Effector CD8-positive, alpha-beta T cell (primary cell): ENCODE measurements around the gene PPP1R14D.

Experiments used
- DNase-seq: peaks from one replicate; lab custom pipeline; 2025; lab: John Stamatoyannopoulos, UW

PPP1R14D gene

DNA sequence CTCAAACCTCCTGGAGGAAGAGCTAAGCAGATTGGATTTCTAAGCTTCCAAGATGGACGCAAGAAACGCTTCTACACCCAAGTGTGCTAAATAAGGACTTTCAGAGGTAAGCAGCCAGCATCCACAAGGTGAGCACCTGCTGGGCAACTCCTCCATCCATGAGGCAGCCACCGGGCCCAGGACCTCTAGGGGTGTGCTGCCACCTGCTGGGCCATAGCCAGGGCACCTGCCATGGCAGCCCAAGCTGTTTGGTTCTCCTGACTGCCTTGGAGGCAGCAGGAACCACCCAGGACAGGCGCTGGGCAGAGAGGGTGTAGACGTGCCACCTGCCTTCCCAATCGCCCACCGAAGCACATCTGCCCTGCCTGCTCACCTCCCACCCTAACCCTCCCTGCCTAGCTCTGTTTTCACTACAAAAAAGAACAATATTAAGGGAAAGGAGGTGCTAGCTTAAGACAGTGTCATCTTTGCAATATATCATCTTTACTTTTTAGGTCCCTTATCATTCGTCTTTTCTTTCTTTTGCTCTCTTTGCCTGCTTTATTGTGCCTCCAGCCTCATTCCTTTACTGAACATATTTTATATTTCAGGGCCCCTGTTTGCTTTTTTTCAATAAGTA lies 45.8 kb downstream of the PPP1R14D start:
- DNase-seq, result peak; percentile 66

DNA sequence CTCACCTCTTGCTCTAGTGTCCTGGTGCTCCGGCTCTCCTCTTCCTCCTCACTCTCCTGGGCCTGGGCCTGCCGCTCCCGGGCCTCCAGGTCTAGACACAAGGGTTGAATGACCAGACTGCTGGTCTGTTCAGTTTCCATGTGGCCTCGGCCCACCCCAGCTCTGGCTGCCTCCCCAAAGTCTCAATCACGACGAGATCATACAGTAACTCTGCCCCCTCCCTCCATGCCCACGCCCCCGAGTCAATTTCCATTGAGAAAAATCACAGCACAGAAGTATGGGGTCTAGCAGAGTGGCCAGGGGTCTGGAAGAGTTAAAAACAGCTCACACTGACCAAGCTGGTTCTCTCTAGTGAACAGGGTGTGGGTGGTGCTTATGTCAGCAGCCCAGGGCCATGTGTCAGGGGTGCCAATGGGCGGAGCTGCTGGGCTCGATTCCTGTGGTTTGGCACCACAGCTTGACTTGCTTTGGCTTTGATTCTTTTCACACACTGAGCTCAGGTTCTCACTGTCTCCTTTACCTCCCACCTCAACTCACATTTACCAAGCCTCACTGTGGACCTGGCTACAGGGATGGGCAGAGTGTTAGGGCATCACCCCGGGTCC lies 51.9 kb downstream of the PPP1R14D start:
- DNase-seq, result no peak

DNA sequence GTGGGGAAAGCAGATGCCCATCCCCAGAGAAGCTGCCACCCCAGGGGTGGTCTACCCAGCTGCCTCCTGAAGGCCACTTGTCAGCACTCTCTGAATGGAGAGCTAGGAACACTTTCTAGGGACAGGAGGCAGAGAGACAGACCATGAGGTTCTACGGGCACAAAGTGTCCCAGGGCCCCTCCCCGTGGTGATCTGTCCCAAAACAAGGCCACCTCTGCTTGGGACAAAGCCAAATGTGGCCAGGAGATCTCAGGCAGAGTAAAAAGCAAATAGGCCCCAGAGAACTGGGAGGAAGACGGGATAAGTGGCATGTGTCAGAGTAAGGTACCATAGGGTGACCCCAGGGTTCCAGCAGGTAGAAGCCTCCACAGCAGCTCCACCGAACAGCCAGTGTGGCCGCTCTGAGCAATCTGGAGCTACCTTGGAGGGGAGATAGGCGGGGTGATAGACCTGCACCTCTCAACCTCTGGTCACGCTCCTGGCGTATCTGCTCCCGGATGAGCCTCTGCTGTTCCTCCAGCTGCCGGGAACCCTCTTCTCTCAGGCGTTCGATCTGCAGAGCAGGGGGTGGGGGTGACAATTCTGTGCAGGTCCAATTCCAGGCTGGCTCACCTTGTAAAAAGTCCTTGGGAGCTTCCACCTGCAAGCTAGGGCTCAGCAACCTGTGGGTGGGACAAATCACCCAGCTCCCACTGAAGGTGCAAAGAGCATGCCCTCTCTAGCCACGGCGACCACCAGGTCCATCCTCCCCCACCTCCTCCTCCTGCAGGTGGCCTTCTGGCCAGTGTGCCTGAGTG lies 52.6 kb downstream of the PPP1R14D start:
- DNase-seq, result no peak

DNA sequence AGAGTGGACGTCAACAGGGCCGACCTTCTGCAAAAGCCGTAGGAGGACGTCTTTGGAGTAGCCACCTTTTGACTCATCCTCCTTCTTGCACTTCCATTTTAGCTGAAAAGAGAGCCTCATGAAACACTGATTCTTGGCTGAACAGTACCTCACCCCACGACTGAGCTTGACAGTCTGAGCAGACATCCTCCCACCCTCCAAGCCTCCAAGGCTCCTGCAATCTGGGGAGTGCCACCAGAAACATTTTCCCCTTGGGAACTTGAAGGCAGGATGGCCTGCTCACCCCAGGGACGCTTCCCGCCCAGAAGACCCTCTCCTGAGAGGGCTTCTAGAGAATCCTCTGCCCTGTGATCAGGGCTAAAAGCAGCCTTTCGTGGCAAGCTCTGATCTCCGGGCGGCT lies 53.5 kb downstream of the PPP1R14D start:
- no peak for DNase-seq

DNA sequence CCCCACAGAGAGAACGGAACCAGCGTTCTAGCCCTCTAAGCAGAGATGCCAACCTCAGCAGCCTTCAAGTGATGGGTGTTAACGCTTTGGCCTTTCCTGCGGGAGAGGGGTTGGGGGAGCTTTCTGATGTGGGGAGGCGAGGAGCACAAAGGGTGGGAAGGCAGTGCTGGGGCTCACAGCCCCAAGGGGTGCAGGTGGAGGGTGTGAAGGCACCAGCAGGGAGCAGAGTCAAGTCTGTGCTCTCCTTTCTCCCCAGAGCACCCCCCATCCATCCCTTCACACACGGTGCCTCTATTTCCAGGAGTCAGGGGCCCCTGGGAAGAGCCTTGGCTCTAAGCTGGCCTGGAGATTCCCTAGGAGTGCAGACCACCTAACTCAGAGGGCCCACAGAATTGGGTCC lies 54.6 kb downstream of the PPP1R14D start:
- DNase-seq, result no peak

DNA sequence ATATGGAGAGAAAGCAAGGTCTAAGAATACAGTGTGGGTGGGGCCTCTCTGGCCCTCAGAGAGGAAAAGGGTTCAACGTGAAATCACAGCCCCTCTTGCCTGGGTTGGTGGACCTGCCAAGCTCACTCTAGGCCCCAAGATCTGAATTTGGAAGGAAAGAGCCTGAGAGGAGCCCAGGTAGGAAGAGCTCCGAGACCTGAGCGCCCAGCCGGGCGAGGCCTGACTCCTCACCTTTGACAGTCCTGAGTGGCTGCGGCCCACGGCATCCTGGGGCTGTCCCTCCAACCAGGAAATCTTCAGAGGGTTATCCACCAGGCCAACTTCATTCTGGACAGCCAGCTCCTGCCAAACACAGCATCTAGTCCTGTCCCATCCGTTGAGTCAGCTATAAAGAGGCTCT lies 55.0 kb downstream of the PPP1R14D start:
- DNase-seq, result no peak

DNA sequence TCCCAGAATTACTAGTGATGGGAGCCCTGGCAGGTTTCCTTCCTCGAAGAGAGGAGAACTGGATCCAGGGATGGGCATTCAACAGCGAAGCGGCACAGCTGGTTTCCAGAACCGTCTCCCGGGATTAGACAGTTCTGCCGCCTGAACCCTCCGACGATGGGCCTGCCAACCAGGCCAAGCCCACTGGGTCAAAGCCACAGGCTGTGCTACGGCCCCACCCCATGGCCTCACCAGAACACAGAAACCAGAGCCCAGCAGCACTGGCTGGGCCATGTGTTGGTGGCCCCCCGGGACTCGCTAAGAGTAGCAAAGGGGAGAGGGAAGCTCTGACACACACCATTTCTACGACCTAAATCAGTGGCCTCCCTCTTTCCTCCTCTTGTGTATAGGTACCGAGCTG lies 56.5 kb downstream of the PPP1R14D start:
- no peak for DNase-seq

DNA sequence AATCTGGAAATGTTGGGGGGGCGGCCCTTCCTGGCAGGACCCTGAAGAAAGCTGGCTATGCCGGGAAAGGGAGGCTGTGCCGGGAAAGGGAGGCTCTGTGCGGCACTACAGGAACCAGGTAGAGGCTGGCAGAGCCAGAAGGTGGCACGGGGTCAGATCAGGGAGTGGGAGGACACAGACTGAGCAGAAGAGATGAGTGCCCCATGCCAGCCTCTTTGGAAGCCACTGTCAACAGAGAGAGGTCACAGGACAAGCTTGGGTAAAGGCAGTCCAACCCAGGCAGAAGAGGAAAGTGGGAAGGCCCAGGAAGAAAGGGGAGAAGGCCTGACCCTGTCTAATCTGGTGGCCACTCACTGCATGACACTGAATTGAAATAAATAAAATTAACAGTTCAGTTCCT lies 57.3 kb downstream of the PPP1R14D start:
- no peak for DNase-seq

DNA sequence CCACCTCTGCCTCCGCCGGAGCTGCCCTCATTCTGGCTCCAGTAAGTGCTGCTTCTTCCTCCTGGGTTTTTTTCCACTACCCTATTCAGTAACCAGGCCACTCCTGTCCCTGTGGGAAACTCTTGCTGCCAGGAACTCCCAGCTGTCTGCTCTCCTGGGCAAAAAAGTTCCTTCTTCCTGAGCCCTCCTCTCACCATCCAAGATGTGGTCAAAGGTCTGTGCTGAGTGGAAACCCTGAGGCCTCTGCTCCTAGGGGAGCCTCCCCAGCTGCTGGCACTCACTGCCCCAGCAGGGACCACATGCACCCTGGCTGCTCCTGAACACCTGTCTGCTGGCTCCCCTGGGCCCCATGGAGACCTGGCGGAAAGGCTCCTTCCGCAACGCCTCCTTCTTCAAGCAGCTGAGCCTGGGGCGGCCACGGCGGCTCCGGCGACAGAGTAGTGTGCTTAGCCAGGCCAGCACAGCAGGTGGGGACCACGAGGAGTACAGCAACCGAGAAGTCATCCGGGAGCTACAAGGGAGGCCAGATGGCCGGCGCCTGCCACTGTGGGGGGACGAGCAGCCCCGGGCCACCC lies 58.3 kb downstream of the PPP1R14D start:
- DNase-seq, result no peak

DNA sequence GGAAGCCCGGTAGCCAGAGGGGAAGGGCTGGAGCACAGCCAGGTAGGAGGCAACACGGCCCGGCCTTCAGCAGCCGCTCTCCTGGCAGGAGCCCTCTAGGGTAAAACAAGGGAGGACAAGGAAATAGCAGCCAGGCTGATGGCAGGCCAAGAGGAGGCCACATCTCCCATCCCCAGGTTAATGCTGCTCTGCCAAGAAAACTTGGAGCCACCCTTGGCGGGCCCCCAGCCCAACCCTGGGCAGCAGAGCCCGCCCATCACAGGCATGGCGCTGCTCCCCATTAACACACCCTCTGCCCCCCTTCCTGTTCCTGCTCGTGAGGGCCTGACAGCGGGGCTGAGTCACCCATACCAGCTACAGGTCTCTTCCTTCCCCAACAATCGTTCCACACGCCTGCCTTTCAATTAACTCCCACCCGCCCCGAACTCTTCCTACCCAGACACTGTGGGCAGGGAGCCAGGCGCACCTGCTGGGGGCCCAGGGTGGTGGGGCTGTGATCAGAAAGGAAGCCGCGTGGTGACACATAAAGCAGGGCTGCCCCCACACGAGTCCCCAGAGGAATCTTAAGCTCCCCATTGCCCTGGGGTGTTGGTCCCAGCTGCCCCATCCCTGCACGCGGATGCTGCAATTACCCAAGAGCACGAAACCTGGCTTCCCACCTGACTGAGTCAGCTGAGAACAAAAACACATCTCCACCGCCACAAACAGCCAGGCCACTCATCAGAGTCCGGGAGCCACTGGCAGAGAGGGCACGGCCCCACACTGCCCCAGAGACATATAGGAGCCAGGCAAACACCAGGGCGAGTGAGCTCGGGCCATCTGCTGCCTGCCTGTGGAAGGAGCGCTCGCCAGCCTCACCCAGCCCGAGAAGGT lies 59.0 kb downstream of the PPP1R14D start, which contains the start of gene C15orf62:
C15orf62 (plus strand) TSS at position 707 of the 873 bp plus-strand sequence. CDS start 516 bp downstream, outside the sequence.
- peak; percentile 41 for DNase-seq

DNA sequence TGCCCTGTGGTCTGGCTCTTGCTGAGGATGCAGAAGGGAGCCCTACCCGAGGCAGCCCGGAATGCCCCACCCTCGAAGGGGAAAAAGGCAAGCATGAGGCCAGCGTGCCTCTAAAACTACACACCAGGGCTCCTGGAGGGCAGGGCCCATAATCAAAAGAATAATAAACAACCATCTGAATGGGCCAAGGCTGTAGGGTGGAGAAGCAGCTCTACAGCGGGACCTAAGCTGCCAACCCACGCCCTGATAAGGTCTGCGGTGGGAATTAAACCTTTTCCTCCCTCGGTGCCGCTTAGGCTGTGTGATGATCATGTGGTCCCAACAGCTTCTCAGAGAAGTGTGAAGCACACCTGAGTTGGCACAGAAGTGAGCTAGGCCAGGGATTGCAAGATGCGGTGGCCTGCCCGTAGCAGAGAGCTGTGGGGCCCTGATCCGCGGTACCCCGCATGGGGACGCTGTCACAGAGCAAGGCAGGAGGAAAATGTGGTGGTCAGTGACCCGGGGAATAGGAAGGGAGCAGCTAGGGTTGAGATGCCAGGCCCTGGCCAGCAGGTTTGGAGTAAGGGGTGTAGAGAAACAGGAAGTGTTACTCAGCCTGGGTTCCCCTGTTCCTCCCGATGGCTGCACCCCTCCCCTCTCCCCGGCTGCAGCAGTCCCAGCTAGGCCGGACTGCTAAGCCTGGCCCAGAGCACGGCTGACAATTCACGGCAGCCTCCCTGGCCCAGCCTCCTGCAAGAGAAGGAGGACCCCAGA lies 59.8 kb downstream of the PPP1R14D start:
- DNase-seq, result no peak

DNA sequence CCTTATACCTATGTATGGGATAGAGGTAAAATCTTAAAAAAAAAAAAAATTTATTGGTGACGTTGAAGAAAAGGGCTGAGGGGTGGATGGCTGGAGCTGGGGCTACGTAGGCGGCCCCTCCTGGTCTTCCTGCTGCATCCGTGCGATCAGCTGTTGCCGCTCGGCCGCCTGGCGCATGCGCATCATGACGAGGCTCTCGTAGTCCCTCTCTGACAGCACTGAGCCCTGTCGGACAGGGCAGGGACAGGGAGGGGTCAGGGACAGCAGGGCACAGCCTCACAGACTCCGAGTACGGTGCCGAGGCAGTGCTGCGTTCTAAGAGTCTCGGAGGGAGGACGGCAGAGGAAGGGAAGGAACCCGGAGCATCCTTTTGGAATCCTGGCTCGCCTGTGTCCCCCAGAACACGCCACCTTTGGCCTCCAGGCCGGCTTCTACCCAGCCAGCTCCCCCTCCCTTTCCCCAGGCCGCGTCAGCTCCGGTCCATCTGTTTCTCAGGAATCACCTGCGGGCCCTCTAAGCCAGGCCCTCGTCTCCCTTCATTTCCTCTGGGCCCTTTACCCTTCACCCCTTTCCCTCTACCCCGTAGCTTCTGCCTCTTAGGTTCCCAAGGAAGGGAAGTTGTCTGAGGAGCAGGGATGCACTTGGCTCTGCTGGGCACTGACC lies 60.5 kb downstream of the PPP1R14D start:
- no peak for DNase-seq

DNA sequence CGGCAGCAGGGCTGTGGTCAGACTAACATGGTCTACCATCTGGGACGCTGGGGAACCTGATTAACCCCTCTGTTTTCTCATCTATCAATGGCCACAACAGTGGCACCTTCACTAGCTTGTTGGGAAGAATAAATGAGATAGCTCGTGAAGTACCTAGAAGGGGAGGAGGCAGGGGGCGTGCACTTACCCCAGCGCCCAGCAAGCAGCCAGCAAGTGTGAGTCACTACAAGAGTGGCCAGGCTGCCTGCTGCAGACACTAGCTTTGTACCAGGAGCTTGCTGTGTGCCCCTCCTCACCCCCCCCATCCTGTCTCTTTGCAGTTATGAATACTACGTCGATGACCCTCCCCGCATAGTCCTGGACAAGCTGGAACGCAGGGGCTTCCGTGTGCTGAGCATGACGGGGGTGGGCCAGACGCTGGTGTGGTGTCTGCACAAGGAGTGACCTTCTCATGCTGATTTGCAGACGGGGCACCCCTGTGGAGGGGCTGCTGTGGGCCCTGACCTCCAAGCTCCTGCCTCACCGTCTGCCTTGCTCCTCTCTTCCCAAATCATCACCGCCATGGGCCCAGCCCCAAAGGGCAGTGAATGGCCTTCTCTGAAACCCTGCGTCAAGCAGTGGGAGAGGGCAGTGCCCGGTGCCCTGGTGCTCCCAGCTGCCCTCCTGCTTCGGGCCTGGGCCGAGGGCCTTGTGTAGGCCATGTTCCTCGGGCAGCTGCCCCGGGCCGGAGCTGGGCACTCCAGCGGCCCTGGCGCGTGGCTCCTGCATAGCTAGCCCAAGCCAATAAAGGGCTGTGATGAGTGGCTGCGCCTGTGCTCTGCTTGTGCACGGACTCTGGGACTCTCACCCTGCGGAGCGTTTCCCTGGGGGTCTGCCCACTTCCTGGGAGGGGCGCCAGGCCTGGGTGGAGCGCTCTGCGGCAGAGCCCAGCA lies 61.3 kb downstream of the PPP1R14D start:
- no peak for DNase-seq

DNA sequence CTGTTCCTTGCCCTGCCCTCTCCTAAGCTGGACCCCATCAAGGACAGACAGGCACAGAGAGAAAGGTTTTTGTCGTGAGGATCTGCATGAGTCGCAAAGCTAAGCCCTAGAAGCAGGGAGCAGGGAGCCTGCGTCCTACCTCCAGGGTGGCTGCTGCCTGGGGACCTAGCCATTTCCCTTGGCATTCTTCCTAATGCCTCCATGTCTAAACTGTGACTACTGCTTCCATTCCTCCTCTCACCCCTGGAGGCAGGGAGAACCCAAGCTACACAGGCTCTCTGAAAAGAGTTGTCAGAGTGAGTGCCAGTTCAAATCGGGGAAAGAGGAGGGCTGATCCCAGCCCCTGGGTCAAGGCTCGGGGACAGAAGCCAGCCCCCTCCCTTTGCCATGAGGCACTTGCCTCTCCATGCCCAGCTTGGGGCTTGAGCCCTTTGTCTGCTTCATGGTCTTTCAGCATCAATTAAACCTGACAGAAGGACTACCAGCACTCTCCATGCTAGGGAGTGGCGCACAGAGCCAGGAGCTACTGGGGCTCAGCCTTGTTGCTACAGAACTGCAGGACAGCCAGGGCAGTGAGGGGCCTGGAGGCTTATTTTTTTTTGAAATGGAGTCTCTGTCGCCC lies 62.2 kb downstream of the PPP1R14D start:
- no peak for DNase-seq
